Testis (tissue), 3 donors: ENCODE results near the gene SUMO2. TPM values are rescaled to one million over a fixed set of nuclear protein-coding genes. Genes with fewer than 3 reads are reported as not detected.
A peak's percentile ranks its signal among the peaks of the same experiment; 100 is the strongest.
"Not testable (repeated sequence)": the region's sequence is repeated elsewhere in the genome, so short reads cannot be mapped to it uniquely, and the experiment has no call there.

ENCODE experiments used
- DNase-seq: peaks from one replicate; pipeline ENCODE4 v3.0.0-alpha.2; 2019
- H3K27ac ChIP-seq, 2 donors: fragments of 200-600 bp; sonication (generic); one replicate each; pipeline ENCODE4 v1.5.1; 2019
- H3K27me3 ChIP-seq: fragments of 200-600 bp; sonication (generic); one replicate; pipeline ENCODE4 v1.5.1; 2019
- H3K36me3 ChIP-seq: fragments of 200-600 bp; sonication (generic); one replicate; pipeline ENCODE4 v1.5.1; 2017; ENCODE audit warnings: low read depth; ENCODE audit errors: missing control alignments
- H3K4me1 ChIP-seq: fragments of 200-600 bp; sonication (generic); one replicate; pipeline ENCODE4 v1.5.1; 2019
- H3K4me3 ChIP-seq, 2 donors: fragments of 200-600 bp; sonication (generic); one replicate each; pipeline ENCODE4 v1.5.1; 2017 to 2019
- H3K9me3 ChIP-seq: fragments of 200-600 bp; sonication (generic); one replicate; pipeline ENCODE4 v1.5.1; 2017
- POLR2A ChIP-seq: fragments of 450-650 bp; IDR thresholded peaks from one replicate; pipeline ENCODE4 v1.6.1; 2017; ENCODE audit warnings: antibody characterized with exemption, mild to moderate bottlenecking, moderate library complexity
- WGBS, 2 donors: methylation state at CpG; one replicate each; pipeline ENCODE4 v1.1.5; 2018; 5-methylcytosine and 5-hydroxymethylcytosine counted together
- intact Hi-C: fragments of 100-400 bp; cut with DNase I; formaldehyde crosslinking; loops from one replicate; pipeline ENCODE4 v1.15.1; 2023; ENCODE audit warnings: low total_unique reads
- polyA plus RNA-seq: library from polyadenylated mRNA; stranded (reverse); fragments of 350-450 nt; fragmentation: Illumina TruSeq; extraction: RNeasy Lipid Tissue Mini Kit (QIAGEN cat#74804); gene quantifications from one replicate; pipeline ENCODE4 v1.2.3, GENCODE V29; 2014; ENCODE audit warnings: low read depth, low replicate concordance; ENCODE audit not compliant: insufficient read depth
- total RNA-seq, 2 donors: library from RNA; depleted of rRNA; stranded (reverse); fragments of >200 nt; gene quantifications; one replicate each; pipeline ENCODE4 v1.2.3, GENCODE V29; 2016
- TF ChIP-seq, protein P1 (sequence below), 3 experiments: fragments of 450-650 bp in 2 of 3; fragments of 200-600 bp in 1 of 3; sonication (generic) in 1 of 3; IDR thresholded peaks; one replicate each; pipeline ENCODE4 v1.5.1; 2016 to 2019; ENCODE audit warnings: antibody characterized with exemption in 3 of 3, mild to moderate bottlenecking in 2 of 3, moderate library complexity in 1 of 3

Gene SUMO2
- total and polyA plus RNA-seq, 3 donors from 2014 or later, result 92.3 to 484 (median 102) TPM

DNA sequence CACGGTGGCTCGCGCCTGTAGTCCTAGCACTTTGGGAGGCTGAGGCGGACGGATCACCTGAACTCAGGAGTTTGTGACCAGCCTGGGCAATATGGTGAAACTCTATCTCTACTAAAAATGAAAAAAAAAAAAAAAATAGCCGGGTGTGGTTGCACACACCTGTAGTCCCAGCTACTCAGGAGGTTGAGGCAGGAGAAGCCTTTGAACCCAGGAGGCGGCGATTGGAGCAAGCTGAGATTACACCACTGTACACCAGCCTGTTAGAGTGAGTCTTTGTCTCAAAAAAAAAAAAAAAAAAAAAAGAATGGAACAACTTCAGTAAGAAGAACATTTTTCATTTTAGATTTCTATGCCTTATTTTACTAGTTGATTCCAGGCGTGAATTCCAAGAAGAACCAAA lies 25.4 kb upstream of the SUMO2 start:
- intact Hi-C loops, result loop anchor here (10.0 kb wide), 1 partner anchor 93 kb away; no protein-coding TSS in a partner anchor
- H3K27ac ChIP-seq, result no peak overlapping the region
- H3K4me3 ChIP-seq, result no peak overlapping the region
- DNase-seq, result no peak
- H3K4me1 ChIP-seq, result peaks cover 7% of the 10 kb centered on the region
- WGBS, 2 donors, result 86 to 88% methylated on average over 9 of the region's 9 CpGs
- no peaks in the 10 kb centered on the region for H3K9me3 ChIP-seq
- no peaks in the 10 kb centered on the region for H3K36me3 ChIP-seq
- TF ChIP-seq, protein P1, sequence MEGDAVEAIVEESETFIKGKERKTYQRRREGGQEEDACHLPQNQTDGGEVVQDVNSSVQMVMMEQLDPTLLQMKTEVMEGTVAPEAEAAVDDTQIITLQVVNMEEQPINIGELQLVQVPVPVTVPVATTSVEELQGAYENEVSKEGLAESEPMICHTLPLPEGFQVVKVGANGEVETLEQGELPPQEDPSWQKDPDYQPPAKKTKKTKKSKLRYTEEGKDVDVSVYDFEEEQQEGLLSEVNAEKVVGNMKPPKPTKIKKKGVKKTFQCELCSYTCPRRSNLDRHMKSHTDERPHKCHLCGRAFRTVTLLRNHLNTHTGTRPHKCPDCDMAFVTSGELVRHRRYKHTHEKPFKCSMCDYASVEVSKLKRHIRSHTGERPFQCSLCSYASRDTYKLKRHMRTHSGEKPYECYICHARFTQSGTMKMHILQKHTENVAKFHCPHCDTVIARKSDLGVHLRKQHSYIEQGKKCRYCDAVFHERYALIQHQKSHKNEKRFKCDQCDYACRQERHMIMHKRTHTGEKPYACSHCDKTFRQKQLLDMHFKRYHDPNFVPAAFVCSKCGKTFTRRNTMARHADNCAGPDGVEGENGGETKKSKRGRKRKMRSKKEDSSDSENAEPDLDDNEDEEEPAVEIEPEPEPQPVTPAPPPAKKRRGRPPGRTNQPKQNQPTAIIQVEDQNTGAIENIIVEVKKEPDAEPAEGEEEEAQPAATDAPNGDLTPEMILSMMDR (IDR thresholded peaks at IDR 0.05), result no peak
- TF ChIP-seq POLR2A, result no peak
- H3K27me3 ChIP-seq, result no peaks in the 10 kb centered on the region

GRCh38 chr17:75207760-75208159 lies 25.0 kb upstream of the SUMO2 start:
- 70 to 75% methylated on average over 3 to 12 of the region's 12 CpGs for WGBS, 2 donors
- Histone ChIP-seq H3K4me1 (peaks cover 7% of the 10 kb centered on the region), H3K27me3 (no peaks in the 10 kb centered on the region), H3K36me3 (no peaks in the 10 kb centered on the region), H3K9me3 (no peaks in the 10 kb centered on the region), H3K4me3 (no peak overlapping the region), H3K27ac (no peak overlapping the region)
- intact Hi-C loops, result loop anchor here (10.0 kb wide), 1 partner anchor 93 kb away; no protein-coding TSS in a partner anchor
- no peak for DNase-seq
- TF ChIP-seq, protein P1 (IDR thresholded peaks at IDR 0.05), result no peak
- no peak for TF ChIP-seq POLR2A

DNA sequence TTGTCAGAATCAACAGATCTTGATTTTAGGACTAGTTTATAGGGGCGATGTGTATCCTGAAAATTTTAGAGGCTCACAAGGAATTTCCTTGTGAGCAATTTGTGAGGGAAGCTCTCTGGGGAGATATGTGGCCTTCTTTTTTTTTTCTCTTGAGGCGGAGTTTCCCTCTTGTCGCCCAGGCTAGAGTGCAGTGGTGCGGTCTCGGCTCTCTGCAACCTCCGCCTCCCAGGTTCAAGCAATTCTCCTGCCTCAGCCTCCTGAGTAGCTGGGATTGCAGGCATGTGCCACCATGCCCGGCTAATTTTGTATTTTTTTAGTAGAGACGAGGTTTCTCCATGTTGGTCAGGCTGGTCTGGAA lies 24.3 kb upstream of the SUMO2 start:
- not testable (repeated sequence) for H3K4me3 ChIP-seq, H3K9me3 ChIP-seq, H3K4me1 ChIP-seq, H3K36me3 ChIP-seq, H3K27me3 ChIP-seq, H3K27ac ChIP-seq, DNase-seq
- 64 to 69% methylated on average over 8 of the region's 8 CpGs for WGBS, 2 donors
- intact Hi-C loops, result loop anchor here (10.0 kb wide), 1 partner anchor 92 kb away; no protein-coding TSS in a partner anchor

GRCh38 chr17:75205793-75206163 lies 23.0 kb upstream of the SUMO2 start:
- intact Hi-C loops, result loop anchor here (10.0 kb wide), 1 partner anchor 91 kb away; no protein-coding TSS in a partner anchor
- no peaks in the 10 kb centered on the region for H3K9me3 ChIP-seq
- DNase-seq, result no peak
- H3K4me1 ChIP-seq, result peaks cover 11% of the 10 kb centered on the region
- no peak for TF ChIP-seq POLR2A
- TF ChIP-seq, protein P1 (IDR thresholded peaks at IDR 0.05), result peak in 1 of 3 experiments; percentile 6
- WGBS, 2 donors, result 0 to 2% methylated on average over 17 to 22 of the region's 22 CpGs
- H3K4me3 ChIP-seq, result peak overlapping the region; percentile 81 to 92
- H3K27me3 ChIP-seq, result no peaks in the 10 kb centered on the region
- peak overlapping the region; percentile 92 to 97 for H3K27ac ChIP-seq
- no peaks in the 10 kb centered on the region for H3K36me3 ChIP-seq

DNA sequence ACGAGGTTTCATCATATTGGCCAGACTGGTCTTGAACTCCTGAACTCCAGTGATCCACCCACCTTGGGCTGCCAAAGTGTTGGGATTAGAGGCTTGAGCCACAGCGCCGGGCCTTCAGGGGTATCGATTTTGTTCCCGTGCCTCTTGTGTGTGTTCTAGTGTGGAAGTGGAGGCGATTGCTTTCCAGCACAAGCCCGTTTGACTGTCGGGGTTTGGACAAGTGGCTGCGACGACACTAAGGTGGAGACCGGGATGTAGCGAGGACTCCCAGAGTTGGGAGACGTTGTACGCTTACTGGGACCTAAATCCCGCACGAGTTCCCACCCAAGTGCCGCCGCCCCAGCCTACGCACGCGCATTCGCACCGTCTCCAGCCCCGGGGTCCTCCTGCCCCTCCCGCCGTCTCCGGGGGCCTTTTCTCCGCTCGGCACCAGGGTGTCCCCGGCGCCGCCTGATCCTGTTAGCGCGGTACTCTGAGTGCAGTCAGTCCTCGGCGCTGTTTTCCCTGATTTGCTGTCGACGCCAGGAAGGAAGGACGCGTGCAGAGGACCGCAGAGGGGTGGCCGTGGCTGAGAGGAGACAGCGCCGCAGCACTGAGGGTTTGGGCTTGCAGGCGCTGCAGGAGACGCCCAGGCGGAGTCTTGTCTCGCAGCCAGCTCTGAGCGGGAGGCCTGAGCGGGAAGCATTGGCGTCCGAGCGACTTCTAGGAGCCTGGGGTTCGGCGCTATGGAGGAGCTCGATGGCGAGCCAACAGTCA lies 22.5 kb upstream of the SUMO2 start, which contains the start of gene NUP85:
TSS of gene NUP85 (plus strand) at position 643 of the 756 bp plus-strand sequence. CDS start at position 726, 83 bp downstream.
- H3K9me3 ChIP-seq, result no peaks in the 10 kb centered on the region
- TF ChIP-seq POLR2A, result no peak
- TF ChIP-seq, protein P1 (IDR thresholded peaks at IDR 0.05), result peak in 1 of 3 experiments; percentile 28
- peaks cover 11% of the 10 kb centered on the region for H3K4me1 ChIP-seq
- intact Hi-C loops, result loop anchor here (10.0 kb wide), 1 partner anchor 90 kb away; no protein-coding TSS in a partner anchor
- peak within 1 kb of the TSS; percentile 92 to 97 for H3K27ac ChIP-seq
- peak; percentile 93 for DNase-seq
- WGBS, 2 donors, result 0 to 3% methylated on average over 17 to 57 of the region's 57 CpGs
- peak within 1 kb of the TSS; percentile 81 to 92 for H3K4me3 ChIP-seq
- H3K27me3 ChIP-seq, result no peaks in the 10 kb centered on the region
- no peaks in the 10 kb centered on the region for H3K36me3 ChIP-seq
